Endodermal cell (in vitro differentiated cells): ENCODE results near the gene GPS1. TPM values are rescaled to one million over a fixed set of nuclear protein-coding genes. Genes with fewer than 3 reads are reported as not detected.

Experiments used
- DNase-seq: peaks from one replicate; pipeline ENCODE4 v3.0.0-alpha.2; 2017
- H3K27ac ChIP-seq: 2 replicates; pipeline ENCODE4 v1.5.1; 2013; ENCODE audit warnings: mild to moderate bottlenecking, low read depth, low read length, moderate library complexity
- H3K27me3 ChIP-seq: 2 replicates; pipeline ENCODE4 v1.6.1; 2013; ENCODE audit warnings: mild to moderate bottlenecking, low read length, moderate library complexity; ENCODE audit not compliant: insufficient read depth, control insufficient read depth, poor library complexity, severe bottlenecking
- H3K36me3 ChIP-seq: 2 replicates; pipeline ENCODE4 v1.7.0; 2013; ENCODE audit warnings: mild to moderate bottlenecking, low read length, moderate library complexity; ENCODE audit not compliant: control insufficient read depth, insufficient read depth
- H3K4me1 ChIP-seq: one replicate; pipeline ENCODE4 v1.7.0; 2013; ENCODE audit warnings: low read length; ENCODE audit not compliant: control insufficient read depth, insufficient read depth
- H3K4me3 ChIP-seq: 2 replicates; pipeline ENCODE4 v1.5.1; 2013; ENCODE audit warnings: mild to moderate bottlenecking, low read length, moderate library complexity
- H3K9ac ChIP-seq: 2 replicates; pipeline ENCODE4 v1.6.1; 2013; ENCODE audit warnings: mild to moderate bottlenecking, low read length, moderate library complexity; ENCODE audit not compliant: poor library complexity, severe bottlenecking; ENCODE audit errors: extremely low read depth
- H3K9me3 ChIP-seq: 2 replicates; pipeline ENCODE4 v1.6.1; 2013; ENCODE audit warnings: mild to moderate bottlenecking, low read length, moderate library complexity; ENCODE audit not compliant: control insufficient read depth
- H3K27ac Mint-ChIP-seq: 2 replicates; pipeline ENCODE4 v1.8.0; 2020; ENCODE audit warnings: mixed read lengths
- H3K27me3 Mint-ChIP-seq: 2 replicates; pipeline ENCODE4 v1.8.0; 2021; ENCODE audit warnings: mild to moderate bottlenecking, mixed read lengths; ENCODE audit not compliant: insufficient read depth
- H3K36me3 Mint-ChIP-seq: 2 replicates; pipeline ENCODE4 v1.8.0; 2020; ENCODE audit warnings: low read depth, mixed read lengths
- H3K4me1 Mint-ChIP-seq: 2 replicates; pipeline ENCODE4 v1.8.0; 2020; ENCODE audit warnings: mixed read lengths
- H3K4me3 Mint-ChIP-seq: 2 replicates; pipeline ENCODE4 v1.8.0; 2020; ENCODE audit warnings: mild to moderate bottlenecking, moderate library complexity, mixed read lengths
- H3K9me3 Mint-ChIP-seq: 2 replicates; pipeline ENCODE4 v1.8.0; 2020; ENCODE audit warnings: mild to moderate bottlenecking, mixed read lengths
- WGBS, 2 experiments: methylation state at CpG; one replicate each; pipeline versions ENCODE4 v1.1.5 to v1.1.7; 2013; ENCODE audit warnings: missing lambda C conversion rate in 2 of 2, mixed read lengths in 1 of 2; ENCODE audit not compliant: insufficient coverage in 1 of 2, insufficient read length in 1 of 2; 5-methylcytosine and 5-hydroxymethylcytosine counted together
- total RNA-seq, 2 donors: library from RNA; stranded (reverse); fragmentation: NEBNext Ultra II Directional in 1 of 2; extraction: Animal tissue kit (Norgen Biotek cat#: 25700) in 1 of 2; gene quantifications; 2 replicates in 1 of 2; 3 replicates in 1 of 2; pipeline ENCODE4 v1.2.1, GENCODE V29; 2021
- TF ChIP-seq, protein P1 (sequence below): fragments of 200-600 bp; sonication (generic); conservative IDR thresholded peaks from 2 replicates; pipeline ENCODE4 v1.5.0; 2021; ENCODE audit warnings: antibody characterized with exemption, mild to moderate bottlenecking

GPS1 gene
- total RNA-seq, 2 donors from 2014 or later = 152 to 153 TPM

DNA sequence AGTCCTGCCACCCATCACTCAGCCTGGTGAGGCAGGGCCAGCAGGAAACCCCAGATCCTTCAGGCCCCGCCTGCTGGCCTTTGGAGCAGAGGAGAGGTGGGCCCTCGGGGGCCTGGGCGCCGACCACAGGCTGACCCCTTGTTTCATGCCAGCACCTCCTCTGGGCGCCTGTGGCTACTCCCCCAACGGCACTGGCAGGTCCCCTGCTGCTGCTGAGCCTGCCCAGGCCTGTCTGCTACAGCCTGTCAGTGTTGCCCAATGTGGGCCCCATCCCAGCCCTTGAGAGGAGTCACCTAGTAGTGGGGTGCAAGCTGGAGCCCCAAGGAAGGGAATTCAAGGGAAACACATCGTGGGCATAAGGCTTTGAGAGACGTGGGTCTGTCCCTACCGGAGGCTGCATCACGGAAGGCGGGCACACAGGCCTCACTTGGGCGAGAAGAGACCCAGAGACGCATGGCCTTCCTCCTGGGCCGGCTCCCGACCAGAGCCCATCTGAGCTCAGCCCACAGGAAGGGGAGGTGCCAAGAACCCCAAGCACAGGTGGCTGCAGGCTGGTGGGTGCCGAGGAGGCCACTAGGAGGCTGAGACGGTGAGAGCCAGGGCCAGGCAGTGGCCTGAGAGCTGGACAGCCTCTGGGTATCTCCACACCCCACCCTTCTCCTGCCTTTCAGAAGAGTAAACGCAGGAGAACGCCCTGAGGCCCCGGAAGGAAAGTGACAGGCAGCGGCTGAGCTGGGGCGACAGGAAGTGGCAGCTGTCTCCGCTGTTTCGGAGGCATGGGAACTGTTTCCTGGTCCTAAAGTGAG is 54.4 kb downstream of the GPS1 start:
- no peak overlapping the region for H3K9ac ChIP-seq
- TF ChIP-seq, protein P1, sequence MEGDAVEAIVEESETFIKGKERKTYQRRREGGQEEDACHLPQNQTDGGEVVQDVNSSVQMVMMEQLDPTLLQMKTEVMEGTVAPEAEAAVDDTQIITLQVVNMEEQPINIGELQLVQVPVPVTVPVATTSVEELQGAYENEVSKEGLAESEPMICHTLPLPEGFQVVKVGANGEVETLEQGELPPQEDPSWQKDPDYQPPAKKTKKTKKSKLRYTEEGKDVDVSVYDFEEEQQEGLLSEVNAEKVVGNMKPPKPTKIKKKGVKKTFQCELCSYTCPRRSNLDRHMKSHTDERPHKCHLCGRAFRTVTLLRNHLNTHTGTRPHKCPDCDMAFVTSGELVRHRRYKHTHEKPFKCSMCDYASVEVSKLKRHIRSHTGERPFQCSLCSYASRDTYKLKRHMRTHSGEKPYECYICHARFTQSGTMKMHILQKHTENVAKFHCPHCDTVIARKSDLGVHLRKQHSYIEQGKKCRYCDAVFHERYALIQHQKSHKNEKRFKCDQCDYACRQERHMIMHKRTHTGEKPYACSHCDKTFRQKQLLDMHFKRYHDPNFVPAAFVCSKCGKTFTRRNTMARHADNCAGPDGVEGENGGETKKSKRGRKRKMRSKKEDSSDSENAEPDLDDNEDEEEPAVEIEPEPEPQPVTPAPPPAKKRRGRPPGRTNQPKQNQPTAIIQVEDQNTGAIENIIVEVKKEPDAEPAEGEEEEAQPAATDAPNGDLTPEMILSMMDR = peak; percentile 79
- 76 to 80% methylated on average over 19 to 24 of the region's 24 CpGs for WGBS, 2 experiments
- no peaks in the 10 kb centered on the region for H3K27me3 Mint-ChIP-seq
- peaks cover 33% of the 10 kb centered on the region for H3K4me1 Mint-ChIP-seq
- H3K27me3 ChIP-seq = no peaks in the 10 kb centered on the region
- no peak overlapping the region for H3K4me3 ChIP-seq
- H3K4me3 Mint-ChIP-seq = no peak overlapping the region
- H3K4me1 ChIP-seq = peaks cover 23% of the 10 kb centered on the region
- peak overlapping the region; percentile 82 for H3K27ac Mint-ChIP-seq
- H3K9me3 ChIP-seq = no peaks in the 10 kb centered on the region
- no peak overlapping the region for H3K27ac ChIP-seq
- H3K36me3 Mint-ChIP-seq = peaks cover 16% of the 10 kb centered on the region
- H3K9me3 Mint-ChIP-seq = no peaks in the 10 kb centered on the region
- peak; percentile 98 for DNase-seq
- H3K36me3 ChIP-seq = no peaks in the 10 kb centered on the region

DNA sequence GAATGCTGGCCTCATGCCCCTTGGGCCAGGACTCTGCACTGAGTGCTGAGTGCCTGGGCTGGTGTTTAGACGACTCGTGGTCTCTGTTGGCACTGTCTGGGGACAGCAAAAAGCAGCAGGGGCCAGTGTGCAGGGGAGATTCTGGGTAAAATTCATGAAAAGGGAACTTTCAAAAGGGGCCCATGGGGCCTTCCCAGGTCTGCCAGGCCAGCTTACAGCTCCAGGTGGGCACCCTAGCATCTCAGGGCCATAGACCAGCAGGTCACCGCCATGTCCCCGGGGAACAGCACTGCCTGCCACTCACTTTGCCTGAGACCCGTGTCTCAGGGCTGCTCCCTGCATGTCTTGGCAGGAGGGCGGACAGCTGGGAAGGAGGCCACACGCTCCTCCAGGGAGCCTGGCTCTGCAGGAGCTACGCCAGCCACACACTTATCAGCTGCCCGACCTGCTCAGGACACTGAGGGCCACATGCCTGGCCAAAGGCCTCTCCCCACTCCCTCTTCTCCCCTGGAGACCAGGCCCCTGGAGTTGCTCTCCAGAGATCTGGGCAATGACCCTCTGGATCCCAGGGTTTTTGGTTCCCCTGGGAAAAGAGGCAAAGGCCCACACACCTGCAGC is 55.1 kb downstream of the GPS1 start:
- H3K36me3 ChIP-seq = no peaks in the 10 kb centered on the region
- H3K4me1 ChIP-seq = peaks cover 23% of the 10 kb centered on the region
- H3K27ac ChIP-seq = no peak overlapping the region
- H3K9ac ChIP-seq = no peak overlapping the region
- TF ChIP-seq, protein P1 = no peak
- Mint-ChIP-seq H3K4me3 (no peak overlapping the region), H3K9me3 (no peaks in the 10 kb centered on the region), H3K27ac (peak overlapping the region; percentile 82), H3K27me3 (peaks cover 4% of the 10 kb centered on the region), H3K4me1 (peaks cover 29% of the 10 kb centered on the region), H3K36me3 (peaks cover 22% of the 10 kb centered on the region)
- H3K4me3 ChIP-seq = no peak overlapping the region
- 89 to 92% methylated on average over 4 to 9 of the region's 9 CpGs for WGBS, 2 experiments
- H3K9me3 ChIP-seq = no peaks in the 10 kb centered on the region
- H3K27me3 ChIP-seq = no peaks in the 10 kb centered on the region
- DNase-seq = no peak

Other genes starting within 250 kb of the GPS1 start
- 1 to 10 TPM in 1 of 2 donors, not detected in 1; 4.0 TPM for gene GCGR, start 247.7 kb upstream of the GPS1 start, total RNA-seq
- gene MCRIP1, start 218.6 kb upstream of the GPS1 start, total RNA-seq = 100 to 1,000 TPM; 164 to 183 TPM
- not detected for gene PPP1R27, start 216.8 kb upstream of the GPS1 start, total RNA-seq
- gene P4HB, start 191.4 kb upstream of the GPS1 start, total RNA-seq = 100 to 1,000 TPM; 493 to 535 TPM
- gene ARHGDIA, start 180.6 kb upstream of the GPS1 start, total RNA-seq = 100 to 1,000 TPM; 240 to 254 TPM
- 100 to 1,000 TPM; 154 to 170 TPM for gene ALYREF, start 160.3 kb upstream of the GPS1 start, total RNA-seq
- 100 to 1,000 TPM; 161 to 195 TPM for gene ANAPC11, start 160.2 kb upstream of the GPS1 start, total RNA-seq
- gene NPB, start 149.7 kb upstream of the GPS1 start, total RNA-seq = 1 to 10 TPM; 3.3 to 3.7 TPM
- 10 to 100 TPM; 66.8 to 70.9 TPM for gene PCYT2, start 140.5 kb upstream of the GPS1 start, total RNA-seq
- gene SIRT7, start 133.7 kb upstream of the GPS1 start, total RNA-seq = 10 to 100 TPM; 21.8 to 22.1 TPM
- gene MAFG, start 124.2 kb upstream of the GPS1 start, total RNA-seq = 10 to 100 TPM; 39.9 to 54.1 TPM
- 100 to 1,000 TPM; 104 to 107 TPM for gene PYCR1, start 114.6 kb upstream of the GPS1 start, total RNA-seq
- gene MYADML2, start 104.7 kb upstream of the GPS1 start, total RNA-seq = not detected
- gene NOTUM, start 90.7 kb upstream of the GPS1 start, total RNA-seq = 10 to 100 TPM; 12.5 to 26.3 TPM
- gene ASPSCR1, start 74.3 kb upstream of the GPS1 start, total RNA-seq = 10 to 100 TPM; 50.8 to 65.4 TPM
- gene CENPX, start 29.0 kb upstream of the GPS1 start, total RNA-seq = 10 to 100 TPM; 80.0 to 85.0 TPM
- 10 to 100 TPM; 35.1 to 38.9 TPM for gene LRRC45, start 28.6 kb upstream of the GPS1 start, total RNA-seq
- gene RAC3, start 20.2 kb upstream of the GPS1 start, total RNA-seq = 10 to 100 TPM; 45.7 to 53.9 TPM
- 10 to 100 TPM; 73.8 to 83.6 TPM for gene DCXR, start 14.2 kb upstream of the GPS1 start, total RNA-seq
- gene RFNG, start 87 bp upstream of the GPS1 start, total RNA-seq = 10 to 100 TPM; 46.3 to 54.5 TPM
- 100 to 1,000 TPM in 1 of 2 donors, 10 to 100 TPM in 1; 85.3 to 108 TPM for gene DUS1L, start 13.9 kb downstream of the GPS1 start, total RNA-seq
- gene FASN, start 46.3 kb downstream of the GPS1 start, total RNA-seq = 100 to 1,000 TPM; 371 to 498 TPM
- gene CCDC57, start 160.9 kb downstream of the GPS1 start, total RNA-seq = 10 to 100 TPM; 61.8 to 82.8 TPM
- gene SLC16A3, start 177.1 kb downstream of the GPS1 start, total RNA-seq = 10 to 100 TPM; 31.8 to 39.7 TPM
- gene CSNK1D, start 221.8 kb downstream of the GPS1 start, total RNA-seq = 100 to 1,000 TPM; 104 to 143 TPM